ENCODE data around the gene RNF220.

Gene RNF220

GRCh38 chr1:44647896-44648295 lies 242.8 kb downstream of the RNF220 start:
- DNase-seq (ENCODE audit: extremely low read depth, low read depth): no peak
- H3K4me3 ChIP-seq (replicated peaks; ENCODE audit: low read depth, low read length): no peak overlapping the region

GRCh38 chr1:44648529-44649250 lies 243.6 kb downstream of the RNF220 start:
- no peak for DNase-seq (ENCODE audit: extremely low read depth, low read depth)
- H3K4me3 ChIP-seq (replicated peaks; ENCODE audit: low read depth, low read length): no peak overlapping the region
- TF ChIP-seq CTCF (IDR thresholded peaks at IDR 0.05; ENCODE audit: low read depth, low read length, missing control alignments): no peak

More at GRCh38 chr1:44647896-44648295, 242.8 kb downstream of the RNF220 start:
- no peak for TF ChIP-seq CTCF (IDR thresholded peaks at IDR 0.05; ENCODE audit: low read depth, low read length, missing control alignments)

- H3K4me3 ChIP-seq (replicated peaks; ENCODE audit: low read depth, low read length): no peak overlapping the region
- no peak for DNase-seq (ENCODE audit: extremely low read depth, low read depth)
- TF ChIP-seq CTCF (IDR thresholded peaks at IDR 0.05; ENCODE audit: low read depth, low read length, missing control alignments): no peak
These were observed 244.7 kb downstream of the RNF220 start for GRCh38 chr1:44649788-44650158.

GRCh38 chr1:44650159-44650831 lies 245.2 kb downstream of the RNF220 start:
- no peak overlapping the region for H3K4me3 ChIP-seq (replicated peaks; ENCODE audit: low read depth, low read length)
- no peak for DNase-seq (ENCODE audit: extremely low read depth, low read depth)
- TF ChIP-seq CTCF (IDR thresholded peaks at IDR 0.05; ENCODE audit: low read depth, low read length, missing control alignments): no peak

GRCh38 chr1:44651069-44651468 lies 246.0 kb downstream of the RNF220 start:
- no peak overlapping the region for H3K4me3 ChIP-seq (replicated peaks; ENCODE audit: low read depth, low read length)
- TF ChIP-seq CTCF (IDR thresholded peaks at IDR 0.05; ENCODE audit: low read depth, low read length, missing control alignments): no peak
- no peak for DNase-seq (ENCODE audit: extremely low read depth, low read depth)

- no peak for DNase-seq (ENCODE audit: extremely low read depth, low read depth)
- TF ChIP-seq CTCF (IDR thresholded peaks at IDR 0.05; ENCODE audit: low read depth, low read length, missing control alignments): peak; percentile 96
- no peak overlapping the region for H3K4me3 ChIP-seq (replicated peaks; ENCODE audit: low read depth, low read length)
These were observed 247.5 kb downstream of the RNF220 start for GRCh38 chr1:44652445-44653106.

Data from HFF-Myc (cell line).